HepG2 (cell line): ENCODE results near the gene TRPT1. TPM values are rescaled to one million over a fixed set of nuclear protein-coding genes. Genes with fewer than 3 reads are reported as not detected.

ENCODE experiments used
- BCL3 ChIP-seq: sonication (generic); formaldehyde crosslinking; IDR thresholded peaks from 2 replicates; pipeline ENCODE4 v1.5.1; 2020; ENCODE audit warnings: mild to moderate bottlenecking, missing genetic modification reagents, moderate library complexity
- CREBL2 ChIP-seq: sonication (generic); formaldehyde crosslinking; IDR thresholded peaks from 2 replicates; pipeline ENCODE4 v1.8.1; 2023; ENCODE audit warnings: missing genetic modification reagents, mild to moderate bottlenecking, borderline replicate concordance
- DBP ChIP-seq: sonication (generic); formaldehyde crosslinking; IDR thresholded peaks from 2 replicates; pipeline ENCODE4 v1.4.0; 2020; ENCODE audit warnings: missing genetic modification reagents; ENCODE audit errors: not compliant biosample characterization
- FIP1L1 ChIP-seq: fragments of 200-400 bp; formaldehyde crosslinking; IDR thresholded peaks from 2 replicates; pipeline ENCODE4 v1.6.1; 2018; ENCODE audit warnings: low read depth, mild to moderate bottlenecking, low read length, moderate library complexity, borderline replicate concordance; ENCODE audit not compliant: insufficient read depth
- HNRNPL ChIP-seq: fragments of 200-400 bp; formaldehyde crosslinking; IDR thresholded peaks from 2 replicates; pipeline ENCODE4 v1.6.1; 2017; ENCODE audit warnings: mild to moderate bottlenecking, low read depth, low read length
- HOXA7 ChIP-seq: sonication (generic); formaldehyde crosslinking; IDR thresholded peaks from 2 replicates; pipeline ENCODE4 v1.8.1; 2022; ENCODE audit warnings: mild to moderate bottlenecking, missing genetic modification reagents, moderate library complexity
- JDP2 ChIP-seq: sonication (generic); formaldehyde crosslinking; IDR thresholded peaks from 2 replicates; pipeline ENCODE4 v1.8.1; 2022; ENCODE audit warnings: missing genetic modification reagents, borderline replicate concordance
- KLF9 ChIP-seq: IDR thresholded peaks from 2 replicates; pipeline ENCODE4 v1.6.1; 2016; ENCODE audit warnings: low read depth
- MED13 ChIP-seq: sonication (generic); formaldehyde crosslinking; IDR thresholded peaks from 2 replicates; pipeline ENCODE4 v1.5.0; 2020; ENCODE audit warnings: missing genetic modification reagents
- MZF1 ChIP-seq: sonication (generic); formaldehyde crosslinking; IDR thresholded peaks from 2 replicates; pipeline ENCODE4 v1.8.1; 2023; ENCODE audit warnings: mild to moderate bottlenecking, missing genetic modification reagents, borderline replicate concordance
- NAIF1 ChIP-seq: sonication (generic); formaldehyde crosslinking; IDR thresholded peaks from 2 replicates; pipeline ENCODE4 v1.5.0; 2020; ENCODE audit warnings: mild to moderate bottlenecking, missing genetic modification reagents, borderline replicate concordance
- NR0B2 ChIP-seq: sonication (generic); formaldehyde crosslinking; IDR thresholded peaks from 2 replicates; pipeline ENCODE4 v1.4.0; 2020; ENCODE audit warnings: mild to moderate bottlenecking, missing genetic modification reagents
- NR3C1 ChIP-seq: sonication (generic); formaldehyde crosslinking; IDR thresholded peaks from 2 replicates; pipeline ENCODE4 v1.4.0; 2020; ENCODE audit warnings: missing genetic modification reagents
- SIX4 ChIP-seq: sonication (generic); formaldehyde crosslinking; IDR thresholded peaks from 2 replicates; pipeline ENCODE4 v1.4.0; 2020; ENCODE audit warnings: missing genetic modification reagents
- SRF ChIP-seq: IDR thresholded peaks from 2 replicates; pipeline ENCODE4 v1.6.1; 2011; ENCODE audit warnings: mild to moderate bottlenecking, low read depth, low read length, moderate library complexity
- THYN1 ChIP-seq: sonication (generic); formaldehyde crosslinking; IDR thresholded peaks from 2 replicates; pipeline ENCODE4 v1.8.1; 2023; ENCODE audit warnings: low read depth, mild to moderate bottlenecking, moderate library complexity, missing genetic modification reagents, borderline replicate concordance
- U2AF2 ChIP-seq: fragments of 200-400 bp; formaldehyde crosslinking; IDR thresholded peaks from 2 replicates; pipeline ENCODE4 v1.6.1; 2017; ENCODE audit warnings: low read depth, mild to moderate bottlenecking, low read length
- WIZ ChIP-seq: sonication (generic); formaldehyde crosslinking; IDR thresholded peaks from 2 replicates; pipeline ENCODE4 v1.5.1; 2020; ENCODE audit warnings: mild to moderate bottlenecking, missing genetic modification reagents
- XBP1 ChIP-seq: sonication (generic); formaldehyde crosslinking; IDR thresholded peaks from 2 replicates; pipeline ENCODE4 v1.5.0; 2020; ENCODE audit warnings: missing genetic modification reagents
- ZBTB7A ChIP-seq: sonication (generic); formaldehyde crosslinking; IDR thresholded peaks from 2 replicates; pipeline ENCODE4 v1.8.0; 2022; ENCODE audit warnings: mild to moderate bottlenecking, missing genetic modification reagents
- ZFP37 ChIP-seq: sonication (generic); formaldehyde crosslinking; IDR thresholded peaks from 2 replicates; pipeline ENCODE4 v1.4.0; 2020; ENCODE audit warnings: missing genetic modification reagents, borderline replicate concordance
- ZKSCAN5 ChIP-seq: sonication (generic); formaldehyde crosslinking; IDR thresholded peaks from 2 replicates; pipeline ENCODE4 v1.5.1; 2020; ENCODE audit warnings: mild to moderate bottlenecking, missing genetic modification reagents
- ZNF263 ChIP-seq: sonication (generic); formaldehyde crosslinking; IDR thresholded peaks from 2 replicates; pipeline ENCODE4 v1.4.0; 2020; ENCODE audit warnings: missing genetic modification reagents
- ZNF484 ChIP-seq: sonication (generic); formaldehyde crosslinking; IDR thresholded peaks from 2 replicates; pipeline ENCODE4 v1.5.1; 2020; ENCODE audit warnings: mild to moderate bottlenecking, low read depth, missing genetic modification reagents, borderline replicate concordance
- ZNF7 ChIP-seq: IDR thresholded peaks from 2 replicates; pipeline ENCODE4 v1.6.1; 2016; ENCODE audit warnings: missing biosample characterization, missing genetic modification reagents
- ZNF782 ChIP-seq: sonication (generic); formaldehyde crosslinking; IDR thresholded peaks from 2 replicates; pipeline ENCODE4 v1.4.0; 2020; ENCODE audit warnings: missing genetic modification reagents, mild to moderate bottlenecking, borderline replicate concordance
- polyA plus RNA-seq, 8 experiments: library from polyadenylated mRNA; depleted of rRNA in 3 of 8; stranded (reverse) in 7 of 8; unstranded in 1 of 8; fragments of >200 nt; fragmentation: Illumina TruSeq in 4 of 8; extraction: Trizol in 4 of 8; gene quantifications; 2 replicates each; pipeline versions ENCODE4 v1.2.1 to v1.2.3, GENCODE V29; 2011 to 2016; ENCODE audit warnings: low read depth in 4 of 8, missing spikeins in 1 of 8, mixed read lengths in 1 of 8; ENCODE audit not compliant: insufficient read depth in 1 of 8
- total RNA-seq, 5 experiments: library from RNA; depleted of rRNA; stranded (reverse); fragments of >200 nt; fragmentation: Illumina TruSeq; extraction: Trizol; gene quantifications; 2 replicates each; pipeline ENCODE4 v1.2.3, GENCODE V29; 2016; ENCODE audit warnings: low read depth in 1 of 5

TRPT1 gene
- total and polyA plus RNA-seq, 2 of the 13 experiments (the other 11 are each of a cell fraction or from before 2014, with no cell fraction given) = 24.8 to 40.7 TPM

GRCh38 chr11:64185693-64186491, 40.1 kb downstream of the TRPT1 start, which contains the start of gene STIP1 (continued):
- TF ChIP-seq BCL3 (CRISPR knock-in tag) = no peak
- TF ChIP-seq FIP1L1 = no peak
- no peak; the same call in 1 of the 2 replicates for TF ChIP-seq ZNF782 (CRISPR knock-in tag)
- TF ChIP-seq NR3C1 (CRISPR knock-in tag) = no peak
- no peak; the same call in 1 of the 2 replicates for TF ChIP-seq NAIF1 (CRISPR knock-in tag)
- no peak for TF ChIP-seq JDP2
- no peak for TF ChIP-seq WIZ (CRISPR knock-in tag)
- TF ChIP-seq XBP1 (CRISPR knock-in tag) = no peak
- no peak for TF ChIP-seq HNRNPL
- TF ChIP-seq U2AF2 = no peak
- TF ChIP-seq KLF9 (CRISPR knock-in tag) = no peak
- TF ChIP-seq ZKSCAN5 = no peak
- TF ChIP-seq CREBL2 (CRISPR knock-in tag) = no peak
- TF ChIP-seq DBP (CRISPR knock-in tag) = no peak
- no peak for TF ChIP-seq THYN1 (CRISPR knock-in tag)
- TF ChIP-seq HOXA7 (CRISPR knock-in tag) = no peak
- TF ChIP-seq ZNF484 (CRISPR knock-in tag) = no peak
- TF ChIP-seq MED13 (CRISPR knock-in tag) = no peak
- no peak for TF ChIP-seq ZNF7
- TF ChIP-seq ZBTB7A (CRISPR knock-in tag) = no peak
- no peak for TF ChIP-seq MZF1 (CRISPR knock-in tag)
- TF ChIP-seq NR0B2 (CRISPR knock-in tag) = peak; percentile 36; the same call in 1 of the 2 replicates
- TF ChIP-seq ZNF263 (CRISPR knock-in tag) = peak; percentile 39; the same call in 1 of the 2 replicates
- TF ChIP-seq SIX4 (CRISPR knock-in tag) = no peak
- no peak for TF ChIP-seq ZFP37 (CRISPR knock-in tag)
- peak; percentile 51 for TF ChIP-seq SRF
